Uterus (tissue), 2 donors: ENCODE data around the gene PLP1.

Experiments used
- CTCF ChIP-seq, 4 experiments: fragments of 200-600 bp in 2 of 4; fragments of 450-650 bp in 2 of 4; sonication (generic) in 2 of 4; IDR thresholded peaks; one replicate each; pipeline ENCODE4 v1.5.1; 2016 to 2019; ENCODE audit warnings: antibody characterized with exemption in 4 of 4, mild to moderate bottlenecking in 2 of 4, moderate library complexity in 1 of 4
- POLR2A ChIP-seq, 2 donors: fragments of 450-650 bp; IDR thresholded peaks; one replicate each; pipeline ENCODE4 v1.6.1; 2016; ENCODE audit warnings: antibody characterized with exemption in 2 of 2, mild to moderate bottlenecking in 1 of 2, moderate library complexity in 1 of 2

GRCh38 chrX:103818842-103819619, 42.4 kb downstream of the PLP1 start:
- TF ChIP-seq CTCF (IDR thresholded peaks at IDR 0.05) (no peak), POLR2A (IDR thresholded peaks at IDR 0.05) (no peak)
